Smooth muscle cell (in vitro differentiated cells): ENCODE data around the gene POLE2. TPM values are rescaled to one million over a fixed set of nuclear protein-coding genes. Genes with fewer than 3 reads are reported as not detected.

Experiments
- DNase-seq: peaks from one replicate; lab custom pipeline; 2025; ENCODE audit not compliant: unreplicated experiment; lab: John Stamatoyannopoulos, UW
- H2AFZ ChIP-seq: fragments of 200-600 bp; sonication (generic); 2 replicates; pipeline ENCODE4 v1.6.0; 2016; ENCODE audit warnings: antibody characterized with exemption, low read depth, mild to moderate bottlenecking
- H3F3A ChIP-seq: fragments of 200-600 bp; sonication (generic); 2 replicates; pipeline ENCODE4 v1.6.0; 2017; ENCODE audit warnings: antibody characterized with exemption, low read depth
- H3K27ac ChIP-seq: fragments of 200-600 bp; sonication (generic); 2 replicates; pipeline ENCODE4 v1.5.1; 2016; ENCODE audit warnings: low read depth, mild to moderate bottlenecking
- H3K27me3 ChIP-seq: fragments of 200-600 bp; sonication (generic); 2 replicates; pipeline ENCODE4 v1.6.1; 2016; ENCODE audit warnings: low read depth, mild to moderate bottlenecking
- H3K36me3 ChIP-seq: fragments of 200-600 bp; sonication (generic); 2 replicates; pipeline ENCODE4 v1.5.1; 2016; ENCODE audit warnings: low read depth
- H3K4me1 ChIP-seq: fragments of 200-600 bp; sonication (generic); 2 replicates; pipeline ENCODE4 v1.5.1; 2016; ENCODE audit warnings: low read depth
- H3K4me2 ChIP-seq: fragments of 200-600 bp; sonication (generic); 2 replicates; pipeline ENCODE4 v1.6.0; 2016; ENCODE audit warnings: mild to moderate bottlenecking
- H3K4me3 ChIP-seq: fragments of 200-600 bp; sonication (generic); 2 replicates; pipeline ENCODE4 v1.5.1; 2016; ENCODE audit warnings: mild to moderate bottlenecking
- H3K79me2 ChIP-seq: fragments of 200-600 bp; sonication (generic); 2 replicates; pipeline ENCODE4 v1.6.0; 2016; ENCODE audit warnings: low read depth, mild to moderate bottlenecking
- H3K9ac ChIP-seq: fragments of 200-600 bp; sonication (generic); 2 replicates; pipeline ENCODE4 v1.6.0; 2016; ENCODE audit warnings: low read depth
- H3K9me3 ChIP-seq: fragments of 200-600 bp; sonication (generic); replicated peaks from 2 replicates; pipeline ENCODE4 v1.5.1; 2016; ENCODE audit warnings: low read depth
- H4K20me1 ChIP-seq: fragments of 200-600 bp; sonication (generic); 2 replicates; pipeline ENCODE4 v1.6.0; 2016; ENCODE audit warnings: low read depth
- WGBS: methylation state at CpG from one replicate; pipeline ENCODE4 v1.1.7; 2016; ENCODE audit warnings: low lambda C conversion rate; 5-methylcytosine and 5-hydroxymethylcytosine counted together
- polyA plus RNA-seq: library from polyadenylated mRNA; unstranded; fragments of >200 nt; fragmentation: Nextera tagmentation; extraction: Ambion mirVana; gene quantifications from 2 replicates; pipeline ENCODE4 v1.2.1, GENCODE V29; 2016
- total RNA-seq: library from RNA; depleted of rRNA; stranded (reverse); fragments of >200 nt; gene quantifications from 2 replicates; pipeline ENCODE4 v1.2.3, GENCODE V29; 2014
- TF ChIP-seq, protein P1 (sequence below): fragments of 200-600 bp; sonication (generic); IDR thresholded peaks from 2 replicates; pipeline ENCODE4 v1.5.1; 2017; ENCODE audit warnings: borderline replicate concordance, mild to moderate bottlenecking, antibody characterized with exemption; ENCODE audit not compliant: insufficient read depth, poor library complexity, severe bottlenecking

Gene POLE2
- total and polyA plus RNA-seq, 2 experiments from 2014 or later = 7.5 to 9.6 TPM

DNA sequence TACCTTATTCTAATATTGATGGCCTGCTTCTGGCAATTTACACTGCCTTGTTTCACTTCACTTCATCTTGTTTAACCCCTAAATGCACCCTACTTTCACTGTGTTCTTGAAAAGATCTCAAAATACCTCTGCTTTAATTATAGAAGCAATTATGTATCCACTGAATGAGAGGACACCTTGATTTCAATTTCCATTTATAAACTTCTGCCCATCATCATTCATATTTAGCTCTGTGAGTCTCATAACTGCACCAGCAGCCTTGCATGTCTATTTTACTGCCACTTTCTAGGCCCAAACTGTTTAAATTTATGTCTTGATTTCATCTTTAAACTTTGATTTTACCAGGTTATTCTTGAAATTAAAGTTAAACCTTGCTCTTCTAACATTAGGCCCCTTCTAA is 45.9 kb downstream of the POLE2 start:
- no peak overlapping the region for H3K27ac ChIP-seq
- H4K20me1 ChIP-seq = no peaks in the 10 kb centered on the region
- H3K9ac ChIP-seq = no peak overlapping the region
- H3F3A ChIP-seq = no peaks in the 10 kb centered on the region
- peaks cover 46% of the 10 kb centered on the region for H3K79me2 ChIP-seq
- TF ChIP-seq, protein P1, sequence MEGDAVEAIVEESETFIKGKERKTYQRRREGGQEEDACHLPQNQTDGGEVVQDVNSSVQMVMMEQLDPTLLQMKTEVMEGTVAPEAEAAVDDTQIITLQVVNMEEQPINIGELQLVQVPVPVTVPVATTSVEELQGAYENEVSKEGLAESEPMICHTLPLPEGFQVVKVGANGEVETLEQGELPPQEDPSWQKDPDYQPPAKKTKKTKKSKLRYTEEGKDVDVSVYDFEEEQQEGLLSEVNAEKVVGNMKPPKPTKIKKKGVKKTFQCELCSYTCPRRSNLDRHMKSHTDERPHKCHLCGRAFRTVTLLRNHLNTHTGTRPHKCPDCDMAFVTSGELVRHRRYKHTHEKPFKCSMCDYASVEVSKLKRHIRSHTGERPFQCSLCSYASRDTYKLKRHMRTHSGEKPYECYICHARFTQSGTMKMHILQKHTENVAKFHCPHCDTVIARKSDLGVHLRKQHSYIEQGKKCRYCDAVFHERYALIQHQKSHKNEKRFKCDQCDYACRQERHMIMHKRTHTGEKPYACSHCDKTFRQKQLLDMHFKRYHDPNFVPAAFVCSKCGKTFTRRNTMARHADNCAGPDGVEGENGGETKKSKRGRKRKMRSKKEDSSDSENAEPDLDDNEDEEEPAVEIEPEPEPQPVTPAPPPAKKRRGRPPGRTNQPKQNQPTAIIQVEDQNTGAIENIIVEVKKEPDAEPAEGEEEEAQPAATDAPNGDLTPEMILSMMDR = no peak
- H3K27me3 ChIP-seq = no peaks in the 10 kb centered on the region
- no peak for DNase-seq
- H3K4me3 ChIP-seq = no peak overlapping the region
- H3K4me1 ChIP-seq = no peaks in the 10 kb centered on the region
- no peak overlapping the region for H3K4me2 ChIP-seq
- H2AFZ ChIP-seq = no peak overlapping the region
- no peaks in the 10 kb centered on the region for H3K9me3 ChIP-seq
- no peaks in the 10 kb centered on the region for H3K36me3 ChIP-seq

DNA sequence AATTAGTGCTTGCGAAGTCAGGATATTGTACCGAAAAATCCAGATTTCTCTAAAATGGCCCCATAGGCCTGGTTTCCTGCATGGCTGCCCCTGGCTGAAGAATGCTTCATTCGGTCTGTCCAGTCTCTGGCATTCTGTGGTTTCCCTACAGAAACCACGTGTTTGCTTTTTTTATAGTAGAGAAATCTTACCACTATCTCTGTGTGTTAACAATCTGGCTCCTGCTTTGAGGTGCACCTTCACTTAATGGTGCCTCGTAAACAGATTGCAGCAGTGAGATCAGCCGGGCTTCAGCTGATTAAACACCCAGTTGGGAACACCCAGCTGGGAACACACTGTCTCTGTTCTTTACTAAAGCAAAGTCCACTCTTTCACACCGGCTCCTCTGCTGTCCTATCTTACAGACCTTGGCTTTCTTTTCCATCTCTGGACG is 46.3 kb downstream of the POLE2 start:
- Histone ChIP-seq H4K20me1 (peaks cover under 1% of the 10 kb centered on the region), H3K4me2 (no peak overlapping the region), H3K79me2 (peaks cover 47% of the 10 kb centered on the region), H3K27me3 (no peaks in the 10 kb centered on the region), H2AFZ (no peak overlapping the region), H3F3A (no peaks in the 10 kb centered on the region), H3K4me3 (no peak overlapping the region), H3K9me3 (no peaks in the 10 kb centered on the region), H3K4me1 (no peaks in the 10 kb centered on the region), H3K36me3 (no peaks in the 10 kb centered on the region), H3K9ac (no peak overlapping the region), H3K27ac (no peak overlapping the region)
- TF ChIP-seq, protein P1 = no peak
- DNase-seq = no peak
- 52% methylated on average over 8 of the region's 8 CpGs for WGBS

DNA sequence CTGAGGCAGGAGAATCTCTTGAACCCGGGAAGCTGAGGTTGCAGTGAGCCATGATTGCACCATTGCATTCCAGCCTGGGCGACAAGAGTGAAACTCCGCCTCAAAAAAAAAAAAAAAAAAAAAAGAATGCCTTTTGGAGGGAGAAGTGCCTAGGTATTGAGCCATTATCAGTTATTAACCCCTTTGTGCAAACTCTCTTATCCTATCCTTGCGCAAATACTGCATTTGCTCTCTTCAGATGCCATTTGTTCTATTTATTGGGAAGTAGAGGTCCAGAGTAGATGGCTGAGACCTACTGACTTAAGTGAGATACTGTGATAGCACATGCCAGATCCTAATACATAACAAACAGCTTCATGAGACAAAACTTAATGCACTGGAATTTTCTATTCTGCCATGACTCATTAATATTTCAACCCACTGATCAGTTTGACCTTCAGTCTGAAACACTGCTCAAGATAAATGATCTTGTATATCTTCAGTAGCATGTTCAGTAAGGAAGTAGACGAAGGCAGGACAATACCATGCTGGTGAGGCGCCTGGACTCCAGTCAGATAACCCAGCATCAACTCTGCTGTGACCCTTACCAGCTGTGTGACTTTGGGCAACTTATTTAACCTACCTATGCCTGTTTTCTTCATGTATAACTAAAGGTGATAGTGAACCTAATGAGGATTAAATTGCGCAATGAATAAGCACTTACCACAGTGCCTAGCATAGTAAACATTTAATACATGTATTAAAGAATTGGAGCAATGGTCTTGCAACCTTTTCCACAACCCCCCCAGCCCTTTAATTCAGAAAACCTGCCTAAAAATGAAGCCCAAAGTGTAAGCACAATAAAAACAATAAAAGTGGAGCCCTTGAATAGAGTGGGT is 47.2 kb downstream of the POLE2 start:
- Histone ChIP-seq H2AFZ (no peak overlapping the region), H3K36me3 (no peaks in the 10 kb centered on the region), H4K20me1 (peaks cover 3% of the 10 kb centered on the region), H3K4me3 (no peak overlapping the region), H3K4me2 (no peak overlapping the region), H3F3A (no peaks in the 10 kb centered on the region), H3K9ac (no peak overlapping the region), H3K4me1 (no peaks in the 10 kb centered on the region), H3K9me3 (no peaks in the 10 kb centered on the region), H3K27ac (no peak overlapping the region), H3K27me3 (no peaks in the 10 kb centered on the region), H3K79me2 (peaks cover 55% of the 10 kb centered on the region)
- 96% methylated on average over 7 of the region's 7 CpGs for WGBS
- no peak for DNase-seq
- TF ChIP-seq, protein P1 = no peak
